ENCODE data around the gene DMXL1. TPM values are rescaled to one million over a fixed set of nuclear protein-coding genes. Genes with fewer than 3 reads are reported as not detected.

Gene DMXL1
- total RNA-seq, 1 donor from 2014 or later, result 57.0 TPM

- DNase-seq (ENCODE audit: low read depth), result no peak
Measured at GRCh38 chr5:119270960-119271757, 200.3 kb downstream of the DMXL1 start.

GRCh38 chr5:119271758-119272730 is 201.2 kb downstream of the DMXL1 start:
- DNase-seq (ENCODE audit: low read depth), result no peak

- DNase-seq (ENCODE audit: low read depth), result no peak
Measured at GRCh38 chr5:119273391-119273839, 202.5 kb downstream of the DMXL1 start.

- DNase-seq (ENCODE audit: low read depth), result peak; percentile 93
Measured at GRCh38 chr5:119274030-119274766, 203.3 kb downstream of the DMXL1 start.

- DNase-seq (ENCODE audit: low read depth), result peak; percentile 94
Measured at GRCh38 chr5:119274767-119275130, 203.9 kb downstream of the DMXL1 start.

GRCh38 chr5:119275146-119275545 is 204.3 kb downstream of the DMXL1 start:
- peak; percentile 84 for DNase-seq (ENCODE audit: low read depth)

DNA sequence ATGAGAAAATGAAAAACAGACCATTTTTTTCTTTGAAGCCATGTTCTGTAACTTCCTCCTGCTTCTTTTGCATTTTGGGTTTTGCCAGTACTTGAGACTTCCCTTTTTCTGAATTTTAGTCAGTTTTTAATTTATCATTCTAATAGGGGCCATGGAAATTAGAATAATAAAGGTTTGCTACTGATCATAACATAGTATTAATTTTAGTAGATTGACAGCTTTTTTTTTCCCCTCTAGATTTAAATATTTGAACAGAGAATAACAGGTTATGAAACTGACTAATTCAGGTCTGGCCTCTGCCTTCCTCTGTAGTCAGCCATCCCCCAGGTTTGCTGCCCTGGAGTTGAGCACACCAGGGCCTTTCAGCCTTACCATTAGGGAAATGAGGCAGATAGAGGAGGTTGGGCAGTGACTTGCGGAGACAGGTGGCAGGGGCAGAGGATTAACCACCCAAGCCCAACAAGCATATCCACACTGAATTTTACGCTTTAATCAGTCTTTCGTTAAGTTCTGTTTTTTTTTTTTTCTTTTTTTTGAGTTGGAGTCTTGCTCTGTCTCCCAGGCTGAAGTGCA is 204.8 kb downstream of the DMXL1 start:
- DNase-seq (ENCODE audit: low read depth), result no peak

GRCh38 chr5:119276978-119277377 is 206.1 kb downstream of the DMXL1 start:
- no peak for DNase-seq (ENCODE audit: low read depth)

DNA sequence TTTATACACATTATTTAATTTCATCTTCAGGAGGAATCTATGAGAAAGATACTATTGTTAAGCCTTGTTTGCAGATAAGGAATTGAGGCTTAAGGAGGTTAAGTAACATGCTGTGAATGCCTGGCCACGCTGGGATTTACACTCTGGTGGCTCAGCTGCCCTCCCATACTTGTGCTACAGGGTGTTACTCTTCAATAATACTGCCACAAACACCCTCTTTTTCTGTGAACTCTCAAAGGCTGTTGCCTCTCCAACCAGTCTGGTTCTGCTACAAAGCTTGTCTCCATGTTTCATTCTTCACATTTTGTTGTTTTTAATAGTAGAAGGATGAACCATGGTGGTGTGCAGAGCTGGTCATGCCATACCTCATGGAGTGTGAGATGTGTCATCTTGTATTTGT is 208.2 kb downstream of the DMXL1 start:
- no peak for DNase-seq (ENCODE audit: low read depth)

GRCh38 chr5:119280380-119280779 is 209.5 kb downstream of the DMXL1 start:
- DNase-seq (ENCODE audit: low read depth), result no peak

DNA sequence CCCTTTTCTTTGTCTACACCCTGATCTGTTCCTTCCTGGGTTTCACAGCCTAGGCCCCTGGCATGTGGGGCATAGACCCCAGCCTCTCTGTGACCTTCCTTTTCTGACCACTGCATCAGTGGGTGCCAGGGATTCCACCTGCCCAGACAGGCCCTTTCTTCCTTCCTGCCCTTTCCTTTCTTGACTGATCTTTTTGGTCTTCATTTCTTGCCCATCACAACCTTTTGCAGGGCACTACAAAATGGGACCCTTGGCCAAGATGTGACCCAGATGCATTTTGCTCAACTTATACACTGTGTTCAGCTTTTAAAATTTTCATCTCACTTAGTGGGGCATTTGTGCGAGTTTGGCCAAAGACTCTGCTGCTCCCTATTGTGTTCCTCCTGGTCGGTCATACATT is 211.7 kb downstream of the DMXL1 start:
- no peak for DNase-seq (ENCODE audit: low read depth)

- no peak for DNase-seq (ENCODE audit: low read depth)
Measured at GRCh38 chr5:119284031-119284430, 213.1 kb downstream of the DMXL1 start.

- DNase-seq (ENCODE audit: low read depth), result no peak
Measured at GRCh38 chr5:119285070-119285916, 214.4 kb downstream of the DMXL1 start.

- no peak for DNase-seq (ENCODE audit: low read depth)
Measured at GRCh38 chr5:119286511-119287488, 215.9 kb downstream of the DMXL1 start.

GRCh38 chr5:119287547-119288111 is 216.7 kb downstream of the DMXL1 start:
- DNase-seq (ENCODE audit: low read depth), result no peak

DNA sequence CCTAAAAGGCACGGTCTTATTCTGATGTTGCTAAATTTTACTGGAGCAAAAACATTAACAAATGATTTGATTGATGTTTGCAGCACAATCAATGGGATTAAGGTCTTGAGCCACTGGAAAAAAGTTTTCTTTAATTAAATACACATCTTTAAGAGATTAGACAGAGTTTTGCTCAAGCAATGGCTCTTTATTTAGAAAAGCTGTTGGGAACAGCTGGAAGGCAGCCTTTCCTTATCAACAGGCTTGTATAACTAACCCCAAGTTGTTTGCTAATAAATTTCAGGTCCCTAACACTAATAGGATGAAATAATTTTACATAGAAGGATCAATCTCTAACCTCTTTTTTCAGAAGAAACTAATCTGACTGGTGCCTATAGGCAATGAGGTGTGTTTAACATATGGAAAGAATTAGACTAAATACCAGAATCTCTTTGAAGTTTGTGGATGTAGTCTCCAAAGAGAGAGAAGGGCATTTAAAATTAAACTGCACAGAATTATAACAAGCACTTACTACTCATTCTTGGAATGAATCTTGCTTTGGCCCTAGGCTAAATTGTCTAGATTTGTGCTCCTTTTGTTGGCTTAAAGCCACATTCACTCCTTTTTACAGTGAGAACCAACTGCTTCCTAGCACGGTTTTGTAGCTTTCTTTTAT is 217.6 kb downstream of the DMXL1 start:
- DNase-seq (ENCODE audit: low read depth), result peak; percentile 78

- DNase-seq (ENCODE audit: low read depth), result no peak
Measured at GRCh38 chr5:119289438-119290044, 218.7 kb downstream of the DMXL1 start.

- peak; percentile 68 for DNase-seq (ENCODE audit: low read depth)
Measured at GRCh38 chr5:119290161-119290569, 219.3 kb downstream of the DMXL1 start.
